Right lobe of liver (tissue), 4 donors: ENCODE data around the gene ATF7IP.

Experiments used
- CTCF ChIP-seq, 4 donors: fragments of 200-600 bp in 3 of 4; fragments of 450-650 bp in 1 of 4; IDR thresholded peaks; one replicate each; pipeline versions ENCODE4 v1.5.1 to v1.8.0; 2016 to 2022; ENCODE audit warnings: antibody characterized with exemption in 4 of 4, mild to moderate bottlenecking in 2 of 4
- POLR2A ChIP-seq: fragments of 450-650 bp; IDR thresholded peaks from one replicate; pipeline ENCODE4 v1.6.1; 2017; ENCODE audit warnings: antibody characterized with exemption, mild to moderate bottlenecking
- donor health status: DM: no; HTN: no; CAD: no.
- donor health status: DM: no; HTN: no; CAD: no.
- donor health status: DM: no; HTN: yes; CAD: no.

- TF ChIP-seq CTCF (IDR thresholded peaks at IDR 0.05) (no peak), POLR2A (no peak)
Measured at GRCh38 chr12:14514946-14515345, 149.5 kb downstream of the ATF7IP start.
